HUES48 (cell line): ENCODE results near the gene TECTB.
"Not testable (repeated sequence)": the region's sequence is repeated elsewhere in the genome, so short reads cannot be mapped to it uniquely, and the experiment has no call there.

Experiments
- H3K27ac ChIP-seq: one replicate; pipeline ENCODE4 v1.7.0; 2013; ENCODE audit warnings: low read depth, low read length, inconsistent platforms
- H3K27me3 ChIP-seq: 2 replicates; pipeline ENCODE4 v1.6.1; 2013; ENCODE audit warnings: mild to moderate bottlenecking, low read length; ENCODE audit not compliant: control insufficient read depth, insufficient read depth
- H3K36me3 ChIP-seq: 2 replicates; pipeline ENCODE4 v1.6.1; 2013; ENCODE audit warnings: low read length; ENCODE audit not compliant: control insufficient read depth, insufficient read depth
- H3K4me1 ChIP-seq: 2 replicates; pipeline ENCODE4 v1.6.1; 2013; ENCODE audit warnings: mild to moderate bottlenecking, low read length; ENCODE audit not compliant: control insufficient read depth, insufficient read depth
- H3K4me3 ChIP-seq: 2 replicates; pipeline ENCODE4 v1.5.1; 2013; ENCODE audit warnings: mild to moderate bottlenecking, low read depth, low read length
- H3K9ac ChIP-seq: 2 replicates; pipeline ENCODE4 v1.6.1; 2013; ENCODE audit warnings: mild to moderate bottlenecking, low read depth, low read length, moderate library complexity
- H3K9me3 ChIP-seq: 2 replicates; pipeline ENCODE4 v1.6.1; 2013; ENCODE audit warnings: low read length; ENCODE audit not compliant: control insufficient read depth, insufficient read depth

The TECTB gene

DNA sequence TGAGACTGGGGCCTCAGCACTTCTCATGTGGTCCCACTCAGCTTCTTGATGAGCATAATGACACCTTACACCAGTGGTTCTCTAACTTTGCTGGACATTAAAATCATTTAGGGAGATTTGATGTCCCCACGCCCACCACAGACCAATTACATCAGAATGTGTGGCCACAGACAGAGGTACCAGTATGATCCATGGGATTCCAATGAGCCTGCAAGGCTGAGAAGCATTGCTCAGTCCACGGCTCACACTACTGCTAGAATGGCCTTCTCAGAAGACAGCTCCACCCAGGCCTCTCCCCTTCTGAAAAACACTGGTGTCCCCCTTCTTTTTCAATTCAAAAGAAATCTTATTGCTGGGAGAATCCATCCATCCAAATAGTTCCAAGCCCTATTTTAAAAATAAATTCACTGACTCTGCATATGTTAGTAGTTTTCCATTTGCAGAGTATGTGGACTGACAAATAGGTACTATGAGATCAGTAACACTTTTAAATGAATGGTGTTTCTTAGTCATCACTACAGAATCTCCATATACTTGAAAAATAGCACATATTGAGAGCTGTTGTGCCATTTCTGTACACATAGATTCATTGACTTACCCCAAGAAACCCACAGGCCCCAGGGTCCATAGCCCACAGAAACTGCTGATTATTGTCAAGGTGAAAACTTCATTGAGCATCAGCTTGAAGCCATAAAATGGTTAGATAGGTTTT lies 34.5 kb upstream of the TECTB start:
- Histone ChIP-seq H3K9ac (no peak overlapping the region), H3K27ac (no peak overlapping the region), H3K36me3 (no peaks in the 10 kb centered on the region), H3K4me3 (no peak overlapping the region), H3K27me3 (no peaks in the 10 kb centered on the region), H3K9me3 (peaks cover 7% of the 10 kb centered on the region), H3K4me1 (no peaks in the 10 kb centered on the region)

DNA sequence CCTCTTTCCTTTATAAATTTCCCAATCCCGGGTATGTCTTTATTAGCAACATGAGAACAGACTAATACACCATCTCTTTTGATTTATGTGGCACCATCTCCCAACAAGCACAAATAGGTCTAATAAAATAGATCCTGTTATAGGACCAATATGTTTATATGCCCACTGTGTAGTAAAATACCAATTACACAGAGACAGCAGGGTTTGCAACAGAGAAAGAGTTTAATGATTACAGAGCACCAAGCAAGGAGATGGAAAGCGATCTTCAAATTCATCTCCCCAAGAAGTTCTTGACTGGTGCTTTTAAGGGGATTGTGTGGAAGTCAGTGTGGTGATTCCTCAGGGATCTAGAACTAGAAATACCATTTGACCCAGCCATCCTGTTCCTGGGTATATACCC lies 33.5 kb upstream of the TECTB start:
- no peak overlapping the region for H3K9ac ChIP-seq
- H3K4me1 ChIP-seq, result no peaks in the 10 kb centered on the region
- H3K9me3 ChIP-seq, result peaks cover 7% of the 10 kb centered on the region
- no peaks in the 10 kb centered on the region for H3K36me3 ChIP-seq
- no peaks in the 10 kb centered on the region for H3K27me3 ChIP-seq
- no peak overlapping the region for H3K27ac ChIP-seq
- no peak overlapping the region for H3K4me3 ChIP-seq

DNA sequence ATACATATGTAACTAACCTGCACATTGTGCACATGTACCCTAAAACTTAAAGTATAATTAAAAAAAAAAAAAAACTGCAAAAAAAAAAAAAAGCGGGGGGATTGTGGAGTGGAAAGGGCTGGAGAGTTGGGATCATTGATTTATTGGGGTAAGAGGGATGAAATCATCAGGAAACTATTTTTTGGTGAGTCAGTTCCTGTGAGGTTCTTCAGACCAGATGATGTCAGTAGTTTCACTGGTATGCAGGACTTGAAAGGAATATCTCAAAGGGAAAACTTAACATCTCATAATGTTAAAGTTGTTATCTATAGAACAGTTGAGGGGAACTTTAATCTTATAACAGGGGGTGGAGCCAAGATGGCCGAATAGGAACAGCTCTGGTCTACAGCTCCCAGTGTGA lies 32.6 kb upstream of the TECTB start:
- H3K27me3 ChIP-seq, result no peaks in the 10 kb centered on the region
- H3K9ac ChIP-seq, result no peak overlapping the region
- no peaks in the 10 kb centered on the region for H3K4me1 ChIP-seq
- no peak overlapping the region for H3K27ac ChIP-seq
- H3K4me3 ChIP-seq, result no peak overlapping the region
- no peaks in the 10 kb centered on the region for H3K36me3 ChIP-seq
- peaks cover 7% of the 10 kb centered on the region for H3K9me3 ChIP-seq

DNA sequence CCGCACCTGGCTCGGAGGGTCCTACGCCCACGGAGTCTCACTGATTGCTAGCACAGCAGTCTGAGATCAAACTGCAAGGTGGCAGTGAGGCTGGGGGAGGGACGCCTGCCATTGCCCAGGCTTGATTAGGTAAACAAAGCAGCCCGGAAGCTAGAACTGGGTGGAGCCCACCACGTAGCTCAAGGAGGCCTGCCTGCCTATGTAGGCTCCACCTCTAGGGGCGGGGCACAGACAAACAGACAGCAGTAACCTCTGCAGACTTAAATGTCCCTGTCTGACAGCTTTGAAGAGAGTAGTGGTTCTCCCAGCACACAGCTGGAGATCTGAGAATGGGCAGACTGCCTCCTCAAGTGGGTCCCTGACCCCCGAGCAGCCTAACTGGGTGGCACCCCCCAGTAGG lies 32.0 kb upstream of the TECTB start:
- H3K4me3 ChIP-seq, H3K4me1 ChIP-seq, H3K27ac ChIP-seq, H3K9ac ChIP-seq, H3K27me3 ChIP-seq, H3K9me3 ChIP-seq, H3K36me3 ChIP-seq: not testable (repeated sequence)

DNA sequence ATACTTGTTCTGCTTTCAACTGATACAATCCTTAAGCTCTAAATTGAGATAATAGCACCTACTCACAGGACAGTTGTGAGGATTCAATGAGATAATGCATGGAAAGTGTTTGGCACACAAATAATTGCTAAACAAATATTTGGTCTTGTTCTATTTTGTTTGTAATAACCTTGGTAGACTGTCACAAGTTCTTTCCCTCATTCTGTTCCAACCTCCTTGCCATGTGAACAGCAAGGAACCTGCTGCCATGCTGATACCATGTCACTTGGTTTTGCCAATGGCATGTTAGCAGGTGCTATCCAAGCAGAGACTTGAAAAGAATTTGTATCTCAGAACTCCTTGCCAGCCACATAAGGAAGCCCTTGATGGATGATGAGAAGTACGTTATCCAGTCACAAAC lies 24.8 kb upstream of the TECTB start:
- Histone ChIP-seq H3K9ac (no peak overlapping the region), H3K27me3 (no peaks in the 10 kb centered on the region), H3K4me1 (no peaks in the 10 kb centered on the region), H3K9me3 (no peaks in the 10 kb centered on the region), H3K27ac (no peak overlapping the region), H3K4me3 (no peak overlapping the region), H3K36me3 (no peaks in the 10 kb centered on the region)

DNA sequence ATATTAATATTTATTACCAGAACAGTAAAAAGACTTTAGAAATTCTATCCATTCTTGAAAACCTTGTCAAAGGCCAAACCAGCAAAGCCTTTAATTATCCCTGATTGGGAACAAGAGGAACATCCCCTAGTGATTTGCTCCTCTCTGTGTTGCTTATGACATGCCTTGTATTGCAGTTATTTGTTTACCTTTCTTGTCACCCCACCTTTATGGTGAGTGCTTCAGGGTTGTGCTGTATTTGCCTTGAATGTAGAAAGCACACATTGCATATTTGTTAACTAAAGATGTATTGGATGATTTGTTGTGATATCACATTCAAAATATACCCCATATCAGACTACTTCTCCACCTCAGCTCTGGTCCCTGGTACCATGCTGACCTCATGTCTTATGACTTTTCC lies 23.5 kb upstream of the TECTB start:
- H3K4me3 ChIP-seq, result no peak overlapping the region
- no peak overlapping the region for H3K9ac ChIP-seq
- no peaks in the 10 kb centered on the region for H3K4me1 ChIP-seq
- no peaks in the 10 kb centered on the region for H3K27me3 ChIP-seq
- H3K27ac ChIP-seq, result no peak overlapping the region
- H3K36me3 ChIP-seq, result no peaks in the 10 kb centered on the region
- H3K9me3 ChIP-seq, result no peaks in the 10 kb centered on the region

DNA sequence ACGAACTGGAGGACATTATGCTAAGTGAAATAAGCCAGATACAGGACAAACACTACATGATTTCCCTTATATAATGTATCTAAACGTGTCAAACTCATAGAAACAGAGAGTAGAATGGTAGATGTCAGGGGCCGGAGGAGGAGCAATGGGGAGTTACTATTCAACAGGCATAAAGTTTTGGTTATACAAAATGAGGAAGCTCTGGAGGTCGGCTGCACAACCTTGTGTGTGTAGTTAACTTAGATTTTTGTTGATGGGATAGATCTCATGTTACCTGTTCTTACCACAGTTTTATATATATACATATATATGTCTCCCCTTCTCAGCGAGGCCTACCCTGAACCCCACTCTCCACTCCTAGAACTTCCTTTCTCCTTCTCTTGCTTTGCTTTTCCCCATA lies 22.4 kb upstream of the TECTB start:
- Histone ChIP-seq H3K27ac (no peak overlapping the region), H3K9ac (no peak overlapping the region)

DNA sequence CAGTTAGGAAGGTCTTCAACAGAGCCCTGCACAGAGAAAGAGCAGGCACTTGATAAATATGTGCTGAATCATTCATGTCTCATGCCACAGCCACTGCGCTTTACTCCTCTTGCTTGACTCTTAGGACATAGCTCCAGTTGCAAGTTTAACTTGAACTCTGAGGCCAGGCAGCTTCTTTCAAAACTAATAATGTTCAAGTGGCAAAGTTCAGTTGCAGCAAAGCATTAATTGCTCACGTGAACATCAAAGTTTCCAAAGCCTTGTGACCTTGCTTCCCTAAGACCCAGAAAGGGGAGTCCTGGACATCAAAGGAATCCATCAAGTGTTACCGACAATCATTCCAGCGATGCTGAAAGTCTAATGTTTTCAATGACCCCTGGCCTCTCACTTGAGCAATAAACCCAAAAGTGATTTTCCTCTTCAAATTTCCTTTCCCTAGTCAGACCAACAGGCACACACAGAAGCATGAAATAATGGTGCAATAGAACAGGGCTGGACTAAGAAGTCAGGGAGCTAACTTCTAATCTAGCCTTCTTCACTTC lies 21.8 kb upstream of the TECTB start:
- H3K4me1 ChIP-seq, result no peaks in the 10 kb centered on the region
- no peaks in the 10 kb centered on the region for H3K27me3 ChIP-seq
- no peaks in the 10 kb centered on the region for H3K9me3 ChIP-seq
- no peak overlapping the region for H3K4me3 ChIP-seq
- H3K36me3 ChIP-seq, result no peaks in the 10 kb centered on the region
- no peak overlapping the region for H3K27ac ChIP-seq
- H3K9ac ChIP-seq, result no peak overlapping the region

More for the DNA sequence above, 22.4 kb upstream of the TECTB start:
- Histone ChIP-seq H3K27me3 (no peaks in the 10 kb centered on the region), H3K9me3 (no peaks in the 10 kb centered on the region), H3K4me1 (no peaks in the 10 kb centered on the region), H3K4me3 (no peak overlapping the region), H3K36me3 (no peaks in the 10 kb centered on the region)

- no peak overlapping the region for H3K9ac ChIP-seq
- H3K9me3 ChIP-seq, result no peaks in the 10 kb centered on the region
- H3K36me3 ChIP-seq, result no peaks in the 10 kb centered on the region
- H3K4me1 ChIP-seq, result no peaks in the 10 kb centered on the region
- H3K27ac ChIP-seq, result no peak overlapping the region
- H3K27me3 ChIP-seq, result no peaks in the 10 kb centered on the region
- H3K4me3 ChIP-seq, result no peak overlapping the region
Measured at GRCh38 chr10:112262546-112262945, 20.7 kb upstream of the TECTB start.

DNA sequence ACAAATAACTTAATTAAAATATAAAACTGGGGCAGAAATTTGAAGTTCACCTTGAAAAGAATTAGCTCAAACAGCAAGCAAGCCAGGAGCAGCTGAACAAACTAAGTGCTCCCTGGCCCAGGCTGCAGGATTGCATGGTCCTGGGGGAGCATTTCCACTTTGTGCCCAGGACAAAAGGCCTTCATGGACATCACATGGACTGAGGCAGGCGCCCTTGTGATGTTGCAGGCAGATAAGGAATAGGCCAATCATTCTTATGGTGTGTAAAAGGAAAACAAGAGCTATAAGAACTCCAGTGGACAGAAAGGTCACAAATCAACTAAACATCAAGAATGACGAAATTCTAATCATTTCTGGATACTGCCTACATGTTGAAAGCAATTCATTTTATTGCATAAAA lies 17.5 kb upstream of the TECTB start:
- Histone ChIP-seq H3K27ac (no peak overlapping the region), H3K4me3 (no peak overlapping the region), H3K9ac (no peak overlapping the region), H3K4me1 (no peaks in the 10 kb centered on the region), H3K36me3 (no peaks in the 10 kb centered on the region), H3K27me3 (no peaks in the 10 kb centered on the region), H3K9me3 (no peaks in the 10 kb centered on the region)

GRCh38 chr10:112269266-112269665 lies 13.9 kb upstream of the TECTB start:
- Histone ChIP-seq H3K27ac (no peak overlapping the region), H3K4me1 (no peaks in the 10 kb centered on the region), H3K36me3 (no peaks in the 10 kb centered on the region), H3K9me3 (no peaks in the 10 kb centered on the region), H3K4me3 (no peak overlapping the region), H3K27me3 (no peaks in the 10 kb centered on the region), H3K9ac (no peak overlapping the region)
